Measurements from ENCODE around the gene SYS1.

Gene SYS1

GRCh38 chr20:45387274-45387673 is 24.3 kb downstream of the SYS1 start:
- no peak for DNase-seq (ENCODE audit: low read depth, low spot score)

GRCh38 chr20:45390931-45391330 is 28.0 kb downstream of the SYS1 start:
- no peak for DNase-seq (ENCODE audit: low read depth, low spot score)

GRCh38 chr20:45391559-45391958 is 28.6 kb downstream of the SYS1 start:
- DNase-seq (ENCODE audit: low read depth, low spot score): no peak

GRCh38 chr20:45392733-45393132 is 29.8 kb downstream of the SYS1 start:
- no peak for DNase-seq (ENCODE audit: low read depth, low spot score)

- DNase-seq (ENCODE audit: low read depth, low spot score): no peak
Measured at GRCh38 chr20:45394221-45395113, 31.5 kb downstream of the SYS1 start.

- no peak for DNase-seq (ENCODE audit: low read depth, low spot score)
Measured at GRCh38 chr20:45395114-45395415, 32.1 kb downstream of the SYS1 start.

GRCh38 chr20:45399018-45399417 is 36.1 kb downstream of the SYS1 start:
- DNase-seq (ENCODE audit: low read depth, low spot score): no peak

- no peak for DNase-seq (ENCODE audit: low read depth, low spot score)
Measured at GRCh38 chr20:45400346-45401031, 37.5 kb downstream of the SYS1 start.

- no peak for DNase-seq (ENCODE audit: low read depth, low spot score)
Measured at GRCh38 chr20:45402946-45403345, 40.0 kb downstream of the SYS1 start.

GRCh38 chr20:45404438-45404837 is 41.5 kb downstream of the SYS1 start:
- no peak for DNase-seq (ENCODE audit: low read depth, low spot score)

GRCh38 chr20:45405571-45406259 is 42.8 kb downstream of the SYS1 start:
- no peak for DNase-seq (ENCODE audit: low read depth, low spot score)

- no peak for DNase-seq (ENCODE audit: low read depth, low spot score)
Measured at GRCh38 chr20:45406260-45407066, 43.5 kb downstream of the SYS1 start.

GRCh38 chr20:45407067-45407745 is 44.2 kb downstream of the SYS1 start:
- DNase-seq (ENCODE audit: low read depth, low spot score): no peak

- no peak for DNase-seq (ENCODE audit: low read depth, low spot score)
Measured at GRCh38 chr20:45407783-45408645, 45.1 kb downstream of the SYS1 start, which contains the start of gene DBNDD2. DBNDD2 (plus strand) TSS chr20:45408289; CDS start chr20:45408468, 179 bp downstream.

GRCh38 chr20:45408646-45409213 is 45.8 kb downstream of the SYS1 start:
- no peak for DNase-seq (ENCODE audit: low read depth, low spot score)

- DNase-seq (ENCODE audit: low read depth, low spot score): no peak
Measured at GRCh38 chr20:45409521-45410272, 46.7 kb downstream of the SYS1 start.

GRCh38 chr20:45410887-45411286 is 47.9 kb downstream of the SYS1 start:
- no peak for DNase-seq (ENCODE audit: low read depth, low spot score)

GRCh38 chr20:45412653-45413052 is 49.7 kb downstream of the SYS1 start:
- DNase-seq (ENCODE audit: low read depth, low spot score): no peak

GRCh38 chr20:45413479-45413878 is 50.5 kb downstream of the SYS1 start:
- DNase-seq (ENCODE audit: low read depth, low spot score): no peak

All from activated CD4-positive, CD25-positive, alpha-beta regulatory T cell treated with anti-CD3 and anti-CD28 coated beads, Interleukin-2, amount 50 U/mL, for 16 hours (primary cell).